ENCODE measurements around the gene SETBP1.

DNA sequence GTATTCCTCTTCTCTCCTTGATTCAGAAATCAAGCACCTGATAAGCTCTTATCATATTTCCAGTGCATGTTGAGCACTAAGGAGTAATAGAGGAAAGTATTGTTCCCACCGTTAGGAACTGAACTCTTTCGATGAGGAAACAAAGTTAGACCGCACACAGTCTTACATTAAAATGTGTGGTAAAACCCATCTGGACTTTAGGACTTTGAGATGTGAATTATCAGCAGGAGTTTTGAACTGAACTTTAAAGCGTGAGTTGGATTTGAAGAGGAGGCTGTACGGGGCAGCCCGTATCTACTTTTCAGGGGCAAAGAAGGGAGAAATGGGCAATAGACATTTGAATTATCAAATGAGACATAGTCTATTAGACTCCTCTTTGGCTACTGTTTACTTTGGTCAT lies 134.4 kb downstream of the SETBP1 start:
- TF ChIP-seq SYNCRIP (IDR thresholded peaks at IDR 0.05; ENCODE audit: insufficient read depth, low read depth, low read length) (no peak), JARID2 (CRISPR knock-in tag; IDR thresholded peaks at IDR 0.05; ENCODE audit: insufficient replicate concordance) (no peak), POLR2AphosphoS2 (IDR thresholded peaks at IDR 0.05; ENCODE audit: low read depth, low read length) (no peak), CBX2 (IDR thresholded peaks at IDR 0.05; ENCODE audit: low read depth, low read length) (no peak), CBX2 (CRISPR knock-in tag; IDR thresholded peaks at IDR 0.05; ENCODE audit: low read depth) (no peak), FIP1L1 (IDR thresholded peaks at IDR 0.05; ENCODE audit: borderline replicate concordance, insufficient read depth, low read depth, low read length) (no peak)
- TF ChIP-seq, protein P1, sequence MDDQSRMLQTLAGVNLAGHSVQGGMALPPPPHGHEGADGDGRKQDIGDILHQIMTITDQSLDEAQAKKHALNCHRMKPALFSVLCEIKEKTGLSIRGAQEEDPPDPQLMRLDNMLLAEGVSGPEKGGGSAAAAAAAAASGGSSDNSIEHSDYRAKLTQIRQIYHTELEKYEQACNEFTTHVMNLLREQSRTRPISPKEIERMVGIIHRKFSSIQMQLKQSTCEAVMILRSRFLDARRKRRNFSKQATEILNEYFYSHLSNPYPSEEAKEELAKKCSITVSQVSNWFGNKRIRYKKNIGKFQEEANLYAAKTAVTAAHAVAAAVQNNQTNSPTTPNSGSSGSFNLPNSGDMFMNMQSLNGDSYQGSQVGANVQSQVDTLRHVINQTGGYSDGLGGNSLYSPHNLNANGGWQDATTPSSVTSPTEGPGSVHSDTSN (CRISPR knock-in tag; IDR thresholded peaks at IDR 0.05; ENCODE audit: borderline replicate concordance), result no peak
